CD4-positive, alpha-beta T cell (primary cell): Measurements from ENCODE around the gene ADGRV1. TPM values are rescaled to one million over a fixed set of nuclear protein-coding genes. Genes with fewer than 3 reads are reported as not detected.
"Not testable (repeated sequence)": the region's sequence is repeated elsewhere in the genome, so short reads cannot be mapped to it uniquely, and the experiment has no call there.

Experiments
- ATAC-seq: fragments of 200-7000 bp; cut with Tn5 transposase; one replicate; pipeline ENCODE4 v1.10.0; 2022; ENCODE audit warnings: mild to moderate bottlenecking; ENCODE audit not compliant: poor library complexity
- CTCF ChIA-PET: fragments of 350-600 bp; sonication (Branson Sonifier 250); formaldehyde crosslinking; loops from one replicate; lab custom pipeline; 2021; ENCODE audit warnings: antibody characterized with exemption, inconsistent platforms; lab: Charles Lee
- POLR2A ChIA-PET: fragments of 350-600 bp; sonication (Branson Sonifier 250); formaldehyde crosslinking; loops from one replicate; lab custom pipeline; 2021; ENCODE audit warnings: antibody characterized with exemption, inconsistent platforms; lab: Charles Lee
- DNase-seq, 14 experiments: peaks; one replicate each; pipeline ENCODE4 v3.0.0-alpha.2; 2013 to 2020; ENCODE audit warnings: mixed read lengths in 2 of 14
- H3K27ac ChIP-seq, 2 donors: one replicate each; pipeline versions ENCODE4 v1.5.1 to v1.7.0; 2013; ENCODE audit warnings: low read length in 2 of 2, low read depth in 1 of 2, mild to moderate bottlenecking in 1 of 2
- H3K27me3 ChIP-seq, 2 experiments: 1 replicate in 1 of 2; 2 replicates in 1 of 2; pipeline versions ENCODE4 v1.6.1 to v1.7.0; 2013; ENCODE audit warnings: low read length in 2 of 2, control low read depth in 1 of 2, mild to moderate bottlenecking in 1 of 2, moderate library complexity in 1 of 2; ENCODE audit not compliant: insufficient read depth in 2 of 2, control insufficient read depth in 1 of 2
- H3K36me3 ChIP-seq: one replicate; pipeline ENCODE4 v1.6.1; 2013; ENCODE audit warnings: low read length, control low read depth; ENCODE audit not compliant: insufficient read depth
- H3K4me1 ChIP-seq: one replicate; pipeline ENCODE4 v1.6.1; 2013; ENCODE audit warnings: low read length, control low read depth; ENCODE audit not compliant: insufficient read depth
- H3K4me3 ChIP-seq: one replicate; pipeline ENCODE4 v1.5.1; 2013; ENCODE audit warnings: mild to moderate bottlenecking, low read length, moderate library complexity
- H3K9me3 ChIP-seq, 2 experiments: 1 replicate in 1 of 2; 2 replicates in 1 of 2; pipeline versions ENCODE4 v1.6.1 to v1.7.0; 2013; ENCODE audit warnings: low read length in 2 of 2, mild to moderate bottlenecking in 2 of 2, control low read depth in 1 of 2, moderate library complexity in 1 of 2; ENCODE audit not compliant: control insufficient read depth in 1 of 2, insufficient read depth in 1 of 2
- H3K27ac Mint-ChIP-seq: one replicate; pipeline ENCODE4 v1.8.0; 2020; ENCODE audit warnings: mixed read lengths
- H3K27me3 Mint-ChIP-seq: one replicate; pipeline ENCODE4 v1.8.0; 2021; ENCODE audit warnings: mixed read lengths
- H3K36me3 Mint-ChIP-seq: one replicate; pipeline ENCODE4 v1.8.0; 2021; ENCODE audit warnings: low read depth, mixed read lengths
- H3K4me1 Mint-ChIP-seq: one replicate; pipeline ENCODE4 v1.8.0; 2021; ENCODE audit warnings: low read depth, mixed read lengths
- H3K4me3 Mint-ChIP-seq: one replicate; pipeline ENCODE4 v1.8.0; 2020; ENCODE audit warnings: mild to moderate bottlenecking, mixed read lengths
- H3K9me3 Mint-ChIP-seq: one replicate; pipeline ENCODE4 v1.8.0; 2020; ENCODE audit warnings: mixed read lengths
- CTCF ChIP-seq: fragments of 200-600 bp; IDR thresholded peaks from one replicate; pipeline ENCODE4 v1.8.0; 2022; ENCODE audit warnings: antibody characterized with exemption, mild to moderate bottlenecking
- intact Hi-C, 2 experiments: fragments of 100-400 bp; cut with DNase I in 1 of 2; cut with micrococcal nuclease in 1 of 2; formaldehyde crosslinking; loops; one replicate each; pipeline versions ENCODE4 v1.15.1 to v1.9.0; 2023 to 2025; cut with DNase I, micrococcal nuclease
- total RNA-seq, 174 experiments: library from RNA in 2 of 174; stranded (reverse) in 2 of 174; gene quantifications; one replicate each; pipeline ENCODE4 v1.2.3 and lab custom pipeline; 2021 to 2026

The ADGRV1 gene
- total RNA-seq, 2 experiments from 2014 or later = 0.81 to 1.2 TPM

GRCh38 chr5:90916947-90917800, 358.6 kb downstream of the ADGRV1 start:
- CTCF ChIA-PET = interaction anchor here (0.6 to 2.1 kb wide), 2 partner anchors 15 to 134 kb away, joined by 5 to 6 read pairs; no protein-coding TSS in a partner anchor
- no peaks in the 10 kb centered on the region for H3K9me3 ChIP-seq
- H3K4me3 ChIP-seq = no peak overlapping the region
- DNase-seq (no peak), ATAC-seq (no peak)
- no peaks in the 10 kb centered on the region for H3K4me1 ChIP-seq
- no peak for TF ChIP-seq CTCF
- no peak overlapping the region for H3K27ac Mint-ChIP-seq
- POLR2A ChIA-PET = no interaction called here
- H3K27ac ChIP-seq = no peak overlapping the region
- peaks cover 16% of the 10 kb centered on the region for H3K27me3 Mint-ChIP-seq
- H3K4me3 Mint-ChIP-seq = no peak overlapping the region
- intact Hi-C loops = no loop called here
- H3K9me3 Mint-ChIP-seq = no peaks in the 10 kb centered on the region
- no peaks in the 10 kb centered on the region for H3K4me1 Mint-ChIP-seq
- H3K27me3 ChIP-seq = peaks cover 0 to 4% of the 10 kb centered on the region in 2 experiments
- no peaks in the 10 kb centered on the region for H3K36me3 ChIP-seq
- no peaks in the 10 kb centered on the region for H3K36me3 Mint-ChIP-seq

DNA sequence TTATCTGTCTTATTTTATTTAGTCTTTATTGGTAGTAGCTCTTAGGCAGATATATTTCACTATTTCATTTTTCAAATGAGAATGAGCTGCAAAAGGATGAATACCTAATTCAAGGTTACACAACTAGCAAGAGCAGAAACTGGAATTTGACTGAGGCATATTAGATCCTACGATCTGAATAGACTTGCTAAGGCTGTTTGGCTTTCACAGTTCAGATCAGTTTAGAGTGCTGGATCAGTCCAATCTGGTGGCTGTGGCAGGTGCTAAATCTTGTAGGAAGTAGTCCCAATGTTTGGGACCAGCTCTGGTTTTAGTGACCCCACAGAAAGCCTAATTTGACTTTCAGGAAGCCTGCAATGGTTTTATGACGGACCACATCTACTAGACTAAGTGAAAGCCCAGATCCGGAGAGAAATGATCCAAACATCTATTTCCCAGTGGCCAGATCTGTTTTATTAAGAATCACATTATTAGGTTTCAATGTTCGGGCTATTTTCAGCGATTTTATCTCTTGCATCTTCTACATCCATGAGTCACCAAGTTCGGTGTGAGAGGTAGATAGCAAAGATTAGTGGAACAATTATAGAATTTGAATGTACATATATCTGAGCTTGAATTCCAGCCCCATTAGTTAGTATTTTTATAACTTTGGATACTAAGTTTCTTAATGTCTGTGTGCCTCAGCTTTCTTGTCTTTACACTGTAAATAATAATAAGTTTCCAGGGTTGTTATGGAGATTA, 359.5 kb downstream of the ADGRV1 start:
- Mint-ChIP-seq H3K36me3 (no peaks in the 10 kb centered on the region), H3K9me3 (no peaks in the 10 kb centered on the region), H3K27me3 (peaks cover 16% of the 10 kb centered on the region), H3K27ac (no peak overlapping the region), H3K4me3 (no peak overlapping the region), H3K4me1 (no peaks in the 10 kb centered on the region)
- intact Hi-C loops = no loop called here
- ATAC-seq = no peak
- DNase-seq = no peak
- TF ChIP-seq CTCF = no peak
- Histone ChIP-seq H3K36me3 (no peaks in the 10 kb centered on the region), H3K4me3 (no peak overlapping the region), H3K27me3 (peaks cover 0 to 4% of the 10 kb centered on the region in 2 experiments), H3K4me1 (no peaks in the 10 kb centered on the region), H3K9me3 (no peaks in the 10 kb centered on the region), H3K27ac (no peak overlapping the region)
- POLR2A ChIA-PET = no interaction called here
- CTCF ChIA-PET = interaction anchor here (2.1 kb wide), 1 partner anchor 14 kb away, joined by 6 read pairs; no protein-coding TSS in a partner anchor

- ChIA-PET POLR2A (no interaction called here), CTCF (no interaction called here)
- H3K4me3 ChIP-seq = no peak overlapping the region
- no peaks in the 10 kb centered on the region for H3K36me3 ChIP-seq
- Mint-ChIP-seq H3K27me3 (peaks cover 7% of the 10 kb centered on the region), H3K4me1 (no peaks in the 10 kb centered on the region), H3K9me3 (no peaks in the 10 kb centered on the region), H3K27ac (no peak overlapping the region), H3K36me3 (no peaks in the 10 kb centered on the region), H3K4me3 (no peak overlapping the region)
- no peaks in the 10 kb centered on the region for H3K9me3 ChIP-seq
- H3K27me3 ChIP-seq = no peaks in the 10 kb centered on the region
- intact Hi-C loops = no loop called here
- DNase-seq (no peak), ATAC-seq (no peak)
- no peak for TF ChIP-seq CTCF
- H3K4me1 ChIP-seq = no peaks in the 10 kb centered on the region
- H3K27ac ChIP-seq = no peak overlapping the region
Measured at GRCh38 chr5:90921418-90921973, 362.9 kb downstream of the ADGRV1 start.

- H3K27ac ChIP-seq, H3K27me3 ChIP-seq, intact Hi-C loops, H3K9me3 ChIP-seq, CTCF ChIA-PET, H3K27me3 Mint-ChIP-seq, POLR2A ChIA-PET, H3K4me3 ChIP-seq, DNase-seq, H3K27ac Mint-ChIP-seq, ATAC-seq, H3K4me3 Mint-ChIP-seq, H3K36me3 ChIP-seq, H3K4me1 Mint-ChIP-seq, H3K9me3 Mint-ChIP-seq, H3K4me1 ChIP-seq, H3K36me3 Mint-ChIP-seq: not testable (repeated sequence)
Measured at GRCh38 chr5:90924222-90924621, 365.6 kb downstream of the ADGRV1 start.
